Small intestine (tissue), 7 donors: ENCODE measurements around the gene UBL7. TPM values are rescaled to one million over a fixed set of nuclear protein-coding genes. Genes with fewer than 3 reads are reported as not detected.
A peak's percentile ranks its signal among the peaks of the same experiment; 100 is the strongest.

Experiments used
- DNase-seq, 2 donors: peaks; one replicate each; pipeline versions ENCODE4 v3.0.0 to v3.0.0-alpha.2; 2013
- FAIRE-seq: peaks from 2 replicates; lab custom pipeline; 2012; peaks lifted over from hg19 to GRCh38; lab: Jason Lieb, UNC
- H3K27ac ChIP-seq, 3 donors: one replicate each; pipeline ENCODE4 v1.5.1; 2013; ENCODE audit warnings: low read length in 2 of 3, mild to moderate bottlenecking in 2 of 3, control low read depth in 1 of 3, inconsistent platforms in 1 of 3, low read depth in 1 of 3, moderate library complexity in 1 of 3
- H3K27me3 ChIP-seq, 3 donors: one replicate each; pipeline ENCODE4 v1.6.1; 2013; ENCODE audit warnings: low read length in 3 of 3, inconsistent platforms in 1 of 3; ENCODE audit not compliant: control insufficient read depth in 3 of 3, insufficient read depth in 3 of 3
- H3K36me3 ChIP-seq, 3 donors: one replicate each; pipeline ENCODE4 v1.6.1; 2013; ENCODE audit warnings: low read length in 3 of 3, inconsistent platforms in 1 of 3, low read depth in 1 of 3, mild to moderate bottlenecking in 1 of 3, moderate library complexity in 1 of 3; ENCODE audit not compliant: control insufficient read depth in 3 of 3, insufficient read depth in 2 of 3
- H3K4me1 ChIP-seq, 3 donors: one replicate each; pipeline ENCODE4 v1.6.1; 2013; ENCODE audit warnings: low read length in 2 of 3, inconsistent platforms in 1 of 3, low read depth in 1 of 3, mild to moderate bottlenecking in 1 of 3, moderate library complexity in 1 of 3; ENCODE audit not compliant: control insufficient read depth in 3 of 3, insufficient read depth in 2 of 3
- H3K4me3 ChIP-seq, 3 donors: one replicate each; pipeline ENCODE4 v1.5.1; 2013; ENCODE audit warnings: low read length in 3 of 3, control low read depth in 1 of 3, inconsistent platforms in 1 of 3, low read depth in 1 of 3, mild to moderate bottlenecking in 1 of 3, moderate library complexity in 1 of 3
- H3K9me3 ChIP-seq, 2 donors: one replicate each; pipeline ENCODE4 v1.6.1; 2013; ENCODE audit warnings: low read depth in 1 of 2, low read length in 1 of 2; ENCODE audit not compliant: control insufficient read depth in 2 of 2, insufficient read depth in 1 of 2
- WGBS, 3 donors: extraction: QIAGEN DNeasy Blood & Tissue Kit; methylation state at CpG; one replicate each; pipeline ENCODE4 v1.1.7; 2013; 5-methylcytosine and 5-hydroxymethylcytosine counted together
- polyA plus RNA-seq, 4 donors: library from polyadenylated mRNA; stranded (reverse) in 3 of 4; unstranded in 1 of 4; fragments of 200-250 nt in 3 of 4; fragments of 120-200 nt in 1 of 4; gene quantifications; one replicate each; pipeline versions ENCODE4 v1.2.1 to v1.2.3, GENCODE V29; 2013
- donor health status: healthy with polysubstance abuse.
- donor health status: control.
- donor health status: control.
- donor health status: Bipolar disorder and iron deficiency.
- donor health status: healthy.

Gene UBL7
- polyA plus RNA-seq, 4 donors, result 33.3 to 51.7 (median 41.1) TPM

DNA sequence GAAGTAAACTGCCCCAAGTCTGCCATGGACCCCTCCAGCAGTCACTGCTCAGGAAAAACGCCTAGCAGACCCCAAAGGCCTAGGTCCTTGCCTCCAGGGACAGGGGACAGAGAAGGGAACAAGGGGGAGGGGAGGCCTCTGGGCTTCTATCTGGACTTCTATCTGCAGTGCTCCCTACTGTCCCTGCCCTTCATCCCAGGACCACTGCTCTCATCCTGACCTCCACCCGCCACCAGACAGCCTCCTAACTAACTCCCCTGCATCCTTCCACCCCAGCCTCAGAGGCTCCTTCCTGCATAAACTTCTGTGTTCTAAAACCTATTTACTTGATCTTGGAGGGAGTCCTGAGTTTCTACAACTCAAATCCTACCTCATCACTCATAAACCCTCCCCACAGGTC lies 52.6 kb downstream of the UBL7 start:
- no peaks in the 10 kb centered on the region for H3K4me1 ChIP-seq
- H3K36me3 ChIP-seq, result peaks cover 0 to 3% (median 0%) of the 10 kb centered on the region in 3 donors
- DNase-seq (no peak), FAIRE-seq (no peak)
- no peak overlapping the region for H3K4me3 ChIP-seq
- no peaks in the 10 kb centered on the region for H3K9me3 ChIP-seq
- H3K27me3 ChIP-seq, result peaks cover 0 to 3% (median 0%) of the 10 kb centered on the region in 3 donors
- H3K27ac ChIP-seq, result no peak overlapping the region
- WGBS, 3 donors, result 66 to 75% (median 67%) methylated on average over 2 of the region's 2 CpGs

DNA sequence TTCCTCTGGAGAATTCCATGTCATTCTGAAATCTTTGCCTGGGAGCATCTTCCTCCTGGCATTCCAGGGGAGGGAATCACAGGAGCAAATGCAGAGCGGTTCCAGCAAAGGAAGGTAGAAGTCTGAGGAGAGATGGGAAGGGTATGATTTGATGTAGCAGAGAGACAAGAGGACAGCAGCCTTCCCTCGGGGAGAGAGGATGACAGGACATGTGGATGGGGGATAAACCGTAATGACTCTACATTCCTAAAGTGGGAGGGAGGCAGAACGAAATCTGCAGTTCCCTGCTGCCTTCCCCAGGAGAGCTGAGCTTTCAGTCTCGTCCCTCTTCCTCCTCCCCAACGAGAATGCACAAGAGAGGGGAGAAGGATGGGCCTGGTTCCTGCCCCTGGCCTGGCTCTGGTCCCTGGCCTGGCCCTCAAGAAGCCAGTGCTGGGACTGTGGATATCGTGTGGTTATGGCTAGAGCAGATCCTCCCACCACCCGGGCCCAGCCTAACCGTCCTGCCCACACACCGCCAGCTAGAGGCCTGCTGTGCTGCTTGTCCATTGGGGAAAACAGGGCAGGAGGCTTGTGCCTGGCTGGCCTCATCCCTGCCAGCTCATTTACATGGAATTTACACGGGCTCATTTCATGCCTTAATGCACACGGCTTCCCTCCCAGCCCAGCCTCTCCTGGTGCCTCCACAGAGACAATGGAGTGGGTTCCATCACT lies 53.8 kb downstream of the UBL7 start:
- WGBS, 3 donors, result 28 to 47% (median 42%) methylated on average over 11 to 12 of the region's 12 CpGs
- Histone ChIP-seq H3K36me3 (peaks cover 0 to 3% (median 0%) of the 10 kb centered on the region in 3 donors), H3K9me3 (no peaks in the 10 kb centered on the region), H3K27ac (no peak overlapping the region), H3K4me3 (no peak overlapping the region), H3K4me1 (no peaks in the 10 kb centered on the region), H3K27me3 (peaks cover 0 to 6% (median 0%) of the 10 kb centered on the region in 3 donors)
- FAIRE-seq (no peak), DNase-seq (no peak)

DNA sequence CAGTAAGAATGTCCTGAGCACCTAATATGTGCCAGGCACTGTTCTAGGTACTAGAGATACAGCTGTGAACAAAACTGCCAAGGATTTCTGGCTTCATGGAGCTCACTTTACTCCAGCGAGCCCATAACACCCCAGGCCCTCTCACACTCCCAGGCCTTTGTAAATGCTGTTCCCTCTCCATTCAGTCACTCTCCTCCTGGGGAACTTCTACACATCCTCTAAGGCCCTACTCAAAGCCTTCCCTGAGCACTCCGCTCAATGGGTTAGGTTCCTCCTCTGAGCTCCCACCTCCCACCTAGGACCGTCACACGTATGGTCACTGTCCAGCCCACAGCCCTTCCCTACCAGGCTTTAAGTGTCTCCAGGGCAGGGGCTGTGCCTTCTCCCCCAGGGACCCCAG lies 54.4 kb downstream of the UBL7 start:
- WGBS, 3 donors, result 82 to 89% (median 86%) methylated on average over 4 of the region's 4 CpGs
- Histone ChIP-seq H3K36me3 (peaks cover 0 to under 1% (median 0%) of the 10 kb centered on the region in 3 donors), H3K4me3 (no peak overlapping the region), H3K27me3 (peaks cover 0 to 10% (median 0%) of the 10 kb centered on the region in 3 donors), H3K9me3 (no peaks in the 10 kb centered on the region), H3K4me1 (no peaks in the 10 kb centered on the region), H3K27ac (no peak overlapping the region)
- FAIRE-seq (no peak), DNase-seq (no peak)

DNA sequence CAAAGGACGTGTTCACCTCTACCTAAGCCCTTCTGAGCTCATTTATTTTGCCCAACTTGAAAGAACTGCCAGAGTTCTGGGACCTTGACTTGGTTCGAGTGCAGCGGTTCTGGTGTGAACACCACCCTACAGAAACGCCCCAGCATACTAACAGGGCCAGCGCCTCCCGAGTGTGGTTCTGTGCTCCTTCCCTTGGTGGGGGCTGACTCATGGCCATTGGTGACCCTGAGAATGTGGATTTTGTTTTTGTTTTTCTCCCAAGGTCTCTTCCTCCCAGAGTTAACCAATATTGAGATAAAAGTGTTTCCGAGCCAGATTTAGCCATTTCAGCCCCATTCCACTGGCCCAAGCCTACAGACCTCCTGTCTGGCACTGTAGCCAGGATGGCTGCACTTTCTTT lies 55.1 kb downstream of the UBL7 start:
- peaks cover 0 to 12% (median 0%) of the 10 kb centered on the region in 3 donors for H3K27me3 ChIP-seq
- no peak for FAIRE-seq
- no peaks in the 10 kb centered on the region for H3K36me3 ChIP-seq
- no peak overlapping the region for H3K27ac ChIP-seq
- H3K4me1 ChIP-seq, result no peaks in the 10 kb centered on the region
- no peak for DNase-seq
- no peaks in the 10 kb centered on the region for H3K9me3 ChIP-seq
- H3K4me3 ChIP-seq, result no peak overlapping the region
- WGBS, 3 donors, result 72 to 87% (median 83%) methylated on average over 7 of the region's 7 CpGs

DNA sequence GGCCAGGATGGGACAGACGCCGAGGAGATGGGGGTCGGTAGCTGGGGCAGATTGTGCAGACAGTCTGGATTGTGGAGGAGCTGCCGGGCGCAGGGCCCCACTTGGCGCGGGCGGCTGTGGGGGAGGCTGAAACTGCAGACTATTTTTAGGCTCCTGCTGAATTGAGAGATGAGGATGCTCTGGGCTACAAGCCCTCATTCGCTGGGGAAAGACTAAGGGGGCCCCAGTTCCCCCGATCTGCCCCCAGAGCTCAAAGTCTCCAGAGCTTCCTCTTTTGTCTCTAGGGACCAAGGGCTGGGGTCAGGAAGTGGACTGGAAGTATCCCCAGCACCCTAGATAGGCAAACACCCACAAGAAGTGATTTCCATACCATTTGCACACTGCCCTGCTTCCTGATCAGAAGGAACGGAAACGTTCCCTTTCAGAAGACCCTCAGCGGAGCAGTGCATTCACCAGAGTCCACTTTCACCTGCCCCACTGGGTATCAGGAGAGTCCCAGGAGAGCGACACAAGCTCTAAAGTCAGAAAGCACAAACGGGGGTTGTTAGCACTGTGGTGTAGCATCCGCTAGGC lies 56.9 kb downstream of the UBL7 start:
- WGBS, 3 donors, result 54 to 76% (median 62%) methylated on average over 16 of the region's 16 CpGs
- peak overlapping the region in 2 of 3 donors; percentile 42 to 73 for H3K27ac ChIP-seq

GRCh38 chr15:74403588-74403919 lies 57.4 kb downstream of the UBL7 start:
- H3K27ac ChIP-seq, result peak overlapping the region in 2 of 3 donors; percentile 42 to 73
- WGBS, 3 donors, result 76 to 87% (median 82%) methylated on average over 8 to 10 of the region's 10 CpGs
- peaks cover 0 to 12% (median 0%) of the 10 kb centered on the region in 3 donors for H3K27me3 ChIP-seq
- no peaks in the 10 kb centered on the region for H3K9me3 ChIP-seq
- DNase-seq (no peak), FAIRE-seq (no peak)
- H3K4me3 ChIP-seq, result no peak overlapping the region
- no peaks in the 10 kb centered on the region for H3K36me3 ChIP-seq
- H3K4me1 ChIP-seq, result no peaks in the 10 kb centered on the region

More for the DNA sequence above, 56.9 kb downstream of the UBL7 start:
- DNase-seq (no peak), FAIRE-seq (no peak)
- Histone ChIP-seq H3K4me1 (no peaks in the 10 kb centered on the region), H3K9me3 (no peaks in the 10 kb centered on the region), H3K36me3 (no peaks in the 10 kb centered on the region), H3K4me3 (no peak overlapping the region), H3K27me3 (peaks cover 0 to 12% (median 0%) of the 10 kb centered on the region in 3 donors)

GRCh38 chr15:74402873-74403587 lies 57.9 kb downstream of the UBL7 start:
- Histone ChIP-seq H3K36me3 (no peaks in the 10 kb centered on the region), H3K4me3 (no peak overlapping the region), H3K9me3 (no peaks in the 10 kb centered on the region), H3K27ac (peak overlapping the region in 2 of 3 donors; percentile 45 to 73), H3K27me3 (peaks cover 0 to 12% (median 0%) of the 10 kb centered on the region in 3 donors), H3K4me1 (no peaks in the 10 kb centered on the region)
- FAIRE-seq, result no peak
- peak in 1 of 2 donors; percentile 48 for DNase-seq
- WGBS, 3 donors, result 53 to 70% (median 61%) methylated on average over 13 of the region's 13 CpGs

DNA sequence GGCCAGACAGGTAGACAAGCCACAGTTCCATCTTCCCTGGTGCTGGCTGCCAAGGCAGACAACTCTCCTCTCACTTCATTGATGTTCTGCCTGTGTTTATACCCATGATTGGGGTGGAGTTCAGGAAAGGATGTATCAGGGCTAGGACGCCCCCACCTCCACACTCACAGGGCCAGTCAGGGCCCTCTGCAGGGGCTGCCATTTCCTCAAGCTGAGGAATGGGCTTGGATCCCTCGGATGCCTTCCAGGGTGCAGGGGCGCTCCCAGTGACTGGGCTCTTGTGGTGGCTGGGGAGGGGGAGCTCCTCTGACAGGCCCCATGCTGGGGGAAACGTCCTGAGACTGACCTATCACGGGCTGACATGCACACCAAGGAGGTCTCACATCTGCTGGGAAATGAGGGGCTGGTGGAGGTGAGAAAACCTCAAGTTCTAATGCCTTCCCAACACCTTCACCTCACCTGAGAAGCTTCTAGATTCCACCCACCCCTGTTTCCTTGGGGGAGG lies 58.6 kb downstream of the UBL7 start:
- DNase-seq, result no peak
- Histone ChIP-seq H3K9me3 (no peaks in the 10 kb centered on the region), H3K4me3 (no peak overlapping the region), H3K4me1 (no peaks in the 10 kb centered on the region), H3K36me3 (no peaks in the 10 kb centered on the region), H3K27me3 (peaks cover 0 to 12% (median 0%) of the 10 kb centered on the region in 3 donors), H3K27ac (peak overlapping the region in 2 of 3 donors; percentile 45 to 73)
- WGBS, 3 donors, result 51 to 60% (median 57%) methylated on average over 4 to 5 of the region's 5 CpGs
- no peak for FAIRE-seq
